Glutamatergic neuron (in vitro differentiated cells): ENCODE results near the gene RNF220. TPM values are rescaled to one million over a fixed set of nuclear protein-coding genes. Genes with fewer than 3 reads are reported as not detected.

Experiments used
- DNase-seq: peaks from one replicate; pipeline ENCODE4 v3.0.0; 2022
- H3K27ac Mint-ChIP-seq: one replicate; pipeline ENCODE4 v1.8.0; 2020; ENCODE audit warnings: mild to moderate bottlenecking, mixed read lengths, inconsistent platforms; ENCODE audit not compliant: unreplicated experiment
- H3K27me3 Mint-ChIP-seq: one replicate; pipeline ENCODE4 v1.8.0; 2020; ENCODE audit warnings: mild to moderate bottlenecking, moderate library complexity, mixed read lengths, inconsistent platforms; ENCODE audit not compliant: unreplicated experiment
- H3K36me3 Mint-ChIP-seq: one replicate; pipeline ENCODE4 v1.8.0; 2020; ENCODE audit warnings: mild to moderate bottlenecking, mixed read lengths, inconsistent platforms; ENCODE audit not compliant: unreplicated experiment
- H3K4me1 Mint-ChIP-seq: one replicate; pipeline ENCODE4 v1.8.0; 2020; ENCODE audit warnings: mild to moderate bottlenecking, low read depth, mixed read lengths, inconsistent platforms; ENCODE audit not compliant: unreplicated experiment
- H3K4me3 Mint-ChIP-seq: one replicate; pipeline ENCODE4 v1.8.0; 2020; ENCODE audit warnings: mild to moderate bottlenecking, mixed read lengths, inconsistent platforms; ENCODE audit not compliant: unreplicated experiment
- H3K9me3 Mint-ChIP-seq: one replicate; pipeline ENCODE4 v1.8.0; 2020; ENCODE audit warnings: mild to moderate bottlenecking, moderate library complexity, mixed read lengths, inconsistent platforms; ENCODE audit not compliant: unreplicated experiment
- CTCF ChIP-seq: fragments of 200-600 bp; sonication (generic); IDR thresholded peaks from one replicate; pipeline ENCODE4 v1.5.0; 2021; ENCODE audit not compliant: partially characterized antibody, unreplicated experiment
- total RNA-seq: library from RNA; stranded (reverse); fragmentation: NEBNext Ultra II Directional; extraction: Animal tissue kit (Norgen Biotek cat#: 25700); gene quantifications from one replicate; pipeline ENCODE4 v1.2.1, GENCODE V29; 2021; ENCODE audit not compliant: unreplicated experiment

RNF220 gene
- total RNA-seq, 1 donor from 2014 or later = 99.4 TPM

- Mint-ChIP-seq H3K27me3 (no peaks in the 10 kb centered on the region), H3K36me3 (peaks cover 22% of the 10 kb centered on the region), H3K4me1 (no peaks in the 10 kb centered on the region), H3K27ac (no peak overlapping the region), H3K4me3 (no peak overlapping the region), H3K9me3 (no peaks in the 10 kb centered on the region)
- DNase-seq = no peak
- no peak for TF ChIP-seq CTCF
These were observed 62.5 kb downstream of the RNF220 start for GRCh38 chr1:44467566-44467965.

- DNase-seq = no peak
- TF ChIP-seq CTCF = no peak
- Mint-ChIP-seq H3K4me3 (no peak overlapping the region), H3K36me3 (peaks cover 9% of the 10 kb centered on the region), H3K9me3 (no peaks in the 10 kb centered on the region), H3K27me3 (no peaks in the 10 kb centered on the region), H3K4me1 (peaks cover 3% of the 10 kb centered on the region), H3K27ac (no peak overlapping the region)
These were observed 66.9 kb downstream of the RNF220 start for GRCh38 chr1:44471911-44472453.

GRCh38 chr1:44472620-44473525 lies 67.8 kb downstream of the RNF220 start:
- H3K4me1 Mint-ChIP-seq = peaks cover 3% of the 10 kb centered on the region

GRCh38 chr1:44476891-44477290 lies 71.8 kb downstream of the RNF220 start:
- Mint-ChIP-seq H3K27ac (no peak overlapping the region), H3K4me3 (no peak overlapping the region)

More at GRCh38 chr1:44472620-44473525, 67.8 kb downstream of the RNF220 start:
- no peak for DNase-seq
- H3K9me3 Mint-ChIP-seq = no peaks in the 10 kb centered on the region
- H3K27ac Mint-ChIP-seq = no peak overlapping the region
- peaks cover 7% of the 10 kb centered on the region for H3K36me3 Mint-ChIP-seq
- no peaks in the 10 kb centered on the region for H3K27me3 Mint-ChIP-seq
- H3K4me3 Mint-ChIP-seq = no peak overlapping the region
- TF ChIP-seq CTCF = no peak

More at GRCh38 chr1:44476891-44477290, 71.8 kb downstream of the RNF220 start:
- H3K27me3 Mint-ChIP-seq = no peaks in the 10 kb centered on the region
- no peak for DNase-seq
- peaks cover 5% of the 10 kb centered on the region for H3K36me3 Mint-ChIP-seq
- H3K4me1 Mint-ChIP-seq = peaks cover 3% of the 10 kb centered on the region
- no peaks in the 10 kb centered on the region for H3K9me3 Mint-ChIP-seq
- no peak for TF ChIP-seq CTCF
